GM10248 (cell line): Measurements from ENCODE around the gene PTGFR.

ENCODE experiments used
- CTCF ChIA-PET: fragments of 300-600 bp; sonication (Branson Sonifier 250); formaldehyde crosslinking; extraction: SDS; loops from one replicate; lab custom pipeline; 2021; ENCODE audit warnings: antibody characterized with exemption; lab: Yijun Ruan, JAX
- POLR2A ChIA-PET: fragments of 350-650 bp; sonication (Branson Sonifier 250); formaldehyde crosslinking; extraction: SDS; loops from one replicate; lab custom pipeline; 2020; ENCODE audit warnings: antibody characterized with exemption; lab: Yijun Ruan, JAX
- DNase-seq: peaks from one replicate; pipeline ENCODE4 v3.0.0; 2012; ENCODE audit errors: extremely low spot score
- CTCF ChIP-seq: IDR thresholded peaks from 2 replicates; pipeline ENCODE4 v1.5.1; 2012; ENCODE audit warnings: mild to moderate bottlenecking, low read depth; ENCODE audit errors: extremely low read depth, missing control alignments, control extremely low read depth

PTGFR gene

DNA sequence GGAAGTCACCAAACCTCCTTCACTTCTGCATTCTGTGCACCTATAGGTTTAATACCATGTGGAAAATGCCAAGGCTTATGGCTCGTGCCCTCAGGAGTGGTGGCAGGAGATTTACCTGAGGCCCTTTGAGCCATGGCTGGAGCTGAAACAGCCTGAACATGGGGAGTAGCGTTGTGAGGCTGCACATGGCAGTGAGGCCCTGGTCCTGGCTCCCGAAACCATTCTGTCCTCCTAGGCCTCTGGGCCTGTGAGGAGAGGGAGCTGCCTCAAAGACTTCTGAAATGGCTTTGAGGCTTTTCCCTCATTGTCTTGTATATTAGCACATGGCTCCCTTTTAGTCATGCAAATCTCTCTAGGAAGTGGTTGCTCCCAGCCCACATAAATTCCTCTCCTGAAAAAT lies 20.6 kb downstream of the PTGFR start:
- no peak for TF ChIP-seq CTCF
- CTCF ChIA-PET: no interaction called here
- no peak for DNase-seq
- POLR2A ChIA-PET: no interaction called here

DNA sequence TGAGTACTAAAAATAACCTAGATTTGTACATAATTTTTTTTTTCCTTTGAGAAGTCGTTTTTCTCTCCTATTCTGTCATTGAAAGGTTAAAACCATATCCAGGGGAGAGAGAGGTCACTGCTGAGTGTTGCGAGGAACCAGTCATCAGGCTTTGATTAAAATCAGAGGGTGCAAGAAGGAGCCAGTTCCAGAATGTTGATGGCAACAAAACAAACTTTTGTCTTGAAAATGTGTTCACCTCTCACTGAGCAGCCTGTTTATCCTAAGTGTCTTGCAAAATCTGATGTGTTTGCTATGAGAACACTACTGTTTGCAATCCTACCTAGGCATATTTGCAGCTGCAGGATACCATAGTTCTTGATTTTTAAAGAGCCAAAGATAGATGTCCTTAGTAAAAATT lies 25.9 kb downstream of the PTGFR start:
- no peak for TF ChIP-seq CTCF
- POLR2A ChIA-PET: no interaction called here
- no peak for DNase-seq
- CTCF ChIA-PET: no interaction called here

DNA sequence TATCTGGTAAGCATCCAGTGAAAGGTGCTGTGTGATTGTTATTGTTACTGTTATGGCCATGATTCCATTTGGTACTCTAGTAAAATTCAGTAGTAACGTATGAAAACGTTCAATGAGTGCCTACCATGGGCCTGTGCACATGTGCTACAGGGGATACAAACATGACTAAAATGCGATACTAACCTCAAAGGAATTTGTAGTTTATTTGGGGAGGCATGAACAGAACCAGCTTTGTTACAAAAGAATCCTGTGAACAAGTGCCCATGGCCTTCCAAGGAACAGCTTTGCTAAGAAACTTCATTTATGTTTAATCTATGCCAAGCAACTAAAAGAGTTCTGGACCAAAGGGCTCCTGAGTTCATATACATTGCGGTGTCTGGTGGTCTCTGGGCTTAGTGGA lies 28.7 kb downstream of the PTGFR start:
- no peak for DNase-seq
- ChIA-PET CTCF (interaction anchor here (1.2 kb wide), 1 partner anchor 11 kb away, joined by 3 read pairs; no protein-coding TSS in a partner anchor), POLR2A (no interaction called here)
- no peak for TF ChIP-seq CTCF

- ChIA-PET POLR2A (no interaction called here), CTCF (no interaction called here)
- DNase-seq: no peak
- TF ChIP-seq CTCF: no peak
Observed at GRCh38 chr1:78520216-78520615, 29.4 kb downstream of the PTGFR start.

DNA sequence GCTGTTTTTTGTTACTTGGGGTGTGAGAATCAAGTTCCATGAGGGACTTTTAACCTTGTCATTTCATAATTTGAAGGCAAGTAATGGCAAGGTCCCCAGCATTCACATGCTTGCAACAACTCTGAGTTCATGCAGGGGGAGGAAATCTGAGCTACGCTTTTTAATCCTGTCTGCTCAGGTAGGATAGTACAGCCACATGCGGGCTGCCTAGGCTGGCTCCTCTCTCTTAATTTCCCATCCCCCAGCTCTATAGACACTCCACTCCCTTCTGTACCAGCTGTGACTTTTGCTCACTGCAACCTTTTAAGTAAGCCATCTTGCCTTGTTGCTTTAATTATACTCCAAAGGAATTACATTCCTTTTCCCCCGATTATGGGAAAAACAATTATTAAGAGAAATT lies 30.1 kb downstream of the PTGFR start:
- CTCF ChIA-PET: no interaction called here
- DNase-seq: no peak
- no peak for TF ChIP-seq CTCF
- POLR2A ChIA-PET: no interaction called here

GRCh38 chr1:78522136-78522535 lies 31.4 kb downstream of the PTGFR start:
- no peak for DNase-seq
- CTCF ChIA-PET: no interaction called here
- no peak for TF ChIP-seq CTCF
- POLR2A ChIA-PET: no interaction called here

DNA sequence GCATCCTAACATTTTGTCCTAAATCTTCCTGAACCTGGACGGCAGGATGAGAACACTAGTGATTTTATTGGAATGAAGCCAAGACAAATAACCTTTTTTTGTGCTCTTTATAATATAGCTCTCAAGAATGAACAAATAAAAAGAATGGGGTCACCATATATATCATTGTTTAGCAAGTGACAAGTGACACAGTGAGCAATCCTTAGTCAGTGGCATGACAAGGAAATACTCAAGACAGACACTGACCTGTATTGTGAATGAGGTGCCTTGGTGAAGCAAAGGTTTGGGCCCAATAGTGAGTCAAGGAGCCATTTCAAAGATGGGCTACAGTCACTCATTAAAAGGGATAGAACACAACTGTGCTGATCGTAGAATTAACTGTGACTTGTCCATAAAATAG lies 35.7 kb downstream of the PTGFR start:
- no peak for DNase-seq
- POLR2A ChIA-PET: no interaction called here
- CTCF ChIA-PET: no interaction called here
- TF ChIP-seq CTCF: no peak
